ENCODE results near the gene THBS1. TPM values are rescaled to one million over a fixed set of nuclear protein-coding genes. Genes with fewer than 3 reads are reported as not detected.

The THBS1 gene
- total RNA-seq, 1 donor from 2014 or later = 337 TPM

- Mint-ChIP-seq H3K4me1 (peaks cover 14% of the 10 kb centered on the region), H3K36me3 (no peaks in the 10 kb centered on the region), H3K27me3 (ENCODE audit: low read depth) (no peaks in the 10 kb centered on the region), H3K9me3 (no peaks in the 10 kb centered on the region), H3K27ac (no peak overlapping the region), H3K4me3 (no peak overlapping the region)
- no peak for DNase-seq (ENCODE audit: low spot score in 2 of 2, unreplicated experiment in 2 of 2)
- no peak for TF ChIP-seq CTCF (IDR thresholded peaks at IDR 0.05; ENCODE audit: unreplicated experiment)
These were observed 44.6 kb downstream of the THBS1 start for GRCh38 chr15:39625451-39625850.

- Mint-ChIP-seq H3K27me3 (ENCODE audit: low read depth) (no peaks in the 10 kb centered on the region), H3K4me1 (peaks cover 14% of the 10 kb centered on the region), H3K36me3 (no peaks in the 10 kb centered on the region), H3K27ac (no peak overlapping the region), H3K4me3 (no peak overlapping the region), H3K9me3 (no peaks in the 10 kb centered on the region)
- no peak for DNase-seq (ENCODE audit: low spot score in 2 of 2, unreplicated experiment in 2 of 2)
- no peak for TF ChIP-seq CTCF (IDR thresholded peaks at IDR 0.05; ENCODE audit: unreplicated experiment)
These were observed 45.0 kb downstream of the THBS1 start for GRCh38 chr15:39625856-39626255.

- TF ChIP-seq CTCF (IDR thresholded peaks at IDR 0.05; ENCODE audit: unreplicated experiment) = no peak
These were observed 46.7 kb downstream of the THBS1 start for GRCh38 chr15:39627451-39628143.

GRCh38 chr15:39628144-39628508 is 47.2 kb downstream of the THBS1 start:
- peak; percentile 15 for TF ChIP-seq CTCF (IDR thresholded peaks at IDR 0.05; ENCODE audit: unreplicated experiment)
- Mint-ChIP-seq H3K4me1 (peaks cover 14% of the 10 kb centered on the region), H3K27me3 (ENCODE audit: low read depth) (no peaks in the 10 kb centered on the region), H3K4me3 (no peak overlapping the region), H3K9me3 (no peaks in the 10 kb centered on the region), H3K27ac (no peak overlapping the region), H3K36me3 (no peaks in the 10 kb centered on the region)
- DNase-seq (ENCODE audit: low spot score in 2 of 2, unreplicated experiment in 2 of 2) = no peak

More at GRCh38 chr15:39627451-39628143, 46.7 kb downstream of the THBS1 start:
- Mint-ChIP-seq H3K27ac (no peak overlapping the region), H3K36me3 (no peaks in the 10 kb centered on the region), H3K27me3 (ENCODE audit: low read depth) (no peaks in the 10 kb centered on the region), H3K9me3 (no peaks in the 10 kb centered on the region), H3K4me1 (peaks cover 14% of the 10 kb centered on the region), H3K4me3 (no peak overlapping the region)
- no peak for DNase-seq (ENCODE audit: low spot score in 2 of 2, unreplicated experiment in 2 of 2)

GRCh38 chr15:39628546-39629257 is 47.8 kb downstream of the THBS1 start:
- no peaks in the 10 kb centered on the region for H3K9me3 Mint-ChIP-seq
- no peak for TF ChIP-seq CTCF (IDR thresholded peaks at IDR 0.05; ENCODE audit: unreplicated experiment)
- no peak for DNase-seq (ENCODE audit: low spot score in 2 of 2, unreplicated experiment in 2 of 2)
- H3K4me3 Mint-ChIP-seq = no peak overlapping the region
- no peaks in the 10 kb centered on the region for H3K27me3 Mint-ChIP-seq (ENCODE audit: low read depth)
- H3K4me1 Mint-ChIP-seq = peaks cover 14% of the 10 kb centered on the region
- no peaks in the 10 kb centered on the region for H3K36me3 Mint-ChIP-seq
- H3K27ac Mint-ChIP-seq = peak overlapping the region; percentile 23
